Measurements from ENCODE around the gene FAM47E. TPM values are rescaled to one million over a fixed set of nuclear protein-coding genes. Genes with fewer than 3 reads are reported as not detected.

FAM47E gene
- total RNA-seq, 2 experiments from 2014 or later: 0.18 TPM; not detected in 1

DNA sequence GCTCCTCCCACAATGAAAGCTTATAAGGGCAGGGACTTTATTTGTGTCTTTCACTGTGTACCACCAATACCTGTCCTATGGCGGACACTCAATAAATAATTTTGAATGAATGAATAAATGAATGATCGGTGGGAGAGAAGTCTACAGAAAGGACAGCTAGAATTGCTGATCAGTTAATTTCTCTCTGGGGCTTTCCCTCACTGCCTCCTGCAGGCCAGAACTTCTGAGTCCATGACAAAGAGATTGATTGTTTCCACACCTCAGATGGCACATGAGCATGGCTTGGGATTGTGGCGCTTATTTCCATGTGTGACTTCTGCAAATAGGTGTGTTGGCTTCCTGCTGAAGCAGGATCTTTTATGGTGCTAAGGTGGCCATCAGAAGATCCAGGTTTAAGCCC is 6.3 kb downstream of the FAM47E start:
- Mint-ChIP-seq H3K27ac (no peak overlapping the region), H3K4me1 (peaks cover 4% of the 10 kb centered on the region), H3K4me3 (no peak overlapping the region), H3K36me3 (no peaks in the 10 kb centered on the region), H3K9me3 (ENCODE audit: low read depth) (no peaks in the 10 kb centered on the region), H3K27me3 (peaks cover 74% of the 10 kb centered on the region)
- ATAC-seq: no peak
- no peak for DNase-seq
- CTCF ChIA-PET: no interaction called here

DNA sequence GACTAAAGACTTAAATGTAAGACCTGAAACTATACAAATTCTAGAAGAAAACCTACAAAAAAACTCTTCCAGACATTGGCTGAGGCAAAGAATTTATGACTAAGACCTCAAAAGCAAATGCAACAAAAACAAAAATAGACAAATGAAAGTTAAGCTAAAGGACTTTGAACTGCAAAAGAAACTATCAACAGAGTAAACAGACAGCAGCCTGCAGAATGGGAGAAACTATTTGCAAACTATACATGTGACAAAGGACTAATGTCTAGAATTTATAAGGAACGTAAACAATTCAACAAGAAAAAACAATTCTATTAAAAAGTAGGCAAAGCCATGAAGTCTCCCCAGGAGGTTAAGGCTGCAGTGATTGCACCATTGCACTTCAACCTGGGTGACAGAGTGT is 9.1 kb downstream of the FAM47E start:
- CTCF ChIA-PET: interaction anchor here (0.6 to 2.0 kb wide), 2 partner anchors 117 to 1088 kb away, joined by 3 to 8 read pairs; no protein-coding TSS in a partner anchor
- Mint-ChIP-seq H3K4me3 (no peak overlapping the region), H3K4me1 (peaks cover 4% of the 10 kb centered on the region), H3K9me3 (ENCODE audit: low read depth) (no peaks in the 10 kb centered on the region), H3K36me3 (no peaks in the 10 kb centered on the region), H3K27ac (no peak overlapping the region), H3K27me3 (peaks cover 53% of the 10 kb centered on the region)
- ATAC-seq (no peak), DNase-seq (no peak)

DNA sequence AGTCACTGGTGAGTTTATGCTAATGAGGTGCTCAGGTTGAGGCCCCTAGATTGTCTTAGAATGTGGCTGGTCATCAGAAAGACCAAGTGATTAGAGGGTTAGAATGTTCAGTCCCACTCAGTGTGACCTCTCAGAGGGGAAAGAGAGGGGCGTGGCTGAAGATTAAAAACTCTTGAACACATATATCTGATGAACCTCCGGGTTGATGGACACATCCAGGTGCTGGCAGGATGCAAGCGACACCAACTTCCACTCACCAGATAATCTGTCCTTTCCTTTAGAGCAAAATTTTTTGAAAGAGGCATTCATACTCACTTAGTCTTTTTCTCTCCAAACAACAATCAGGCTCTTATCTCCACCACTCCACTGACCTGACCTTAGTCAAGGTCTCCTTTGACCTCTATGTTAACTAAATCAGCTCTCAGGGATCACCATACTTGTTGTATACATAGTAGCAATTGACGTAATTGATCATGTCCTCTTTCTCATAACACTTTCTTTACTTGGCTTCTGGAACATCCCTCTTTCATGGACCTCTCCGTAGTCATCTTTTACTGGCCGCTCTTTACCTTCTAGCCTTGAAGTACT is 14.2 kb downstream of the FAM47E start:
- CTCF ChIA-PET: no interaction called here
- H3K4me1 Mint-ChIP-seq: no peaks in the 10 kb centered on the region
- no peak overlapping the region for H3K27ac Mint-ChIP-seq
- H3K9me3 Mint-ChIP-seq (ENCODE audit: low read depth): no peaks in the 10 kb centered on the region
- ATAC-seq: no peak
- H3K36me3 Mint-ChIP-seq: no peaks in the 10 kb centered on the region
- DNase-seq: no peak
- H3K4me3 Mint-ChIP-seq: no peak overlapping the region
- peaks cover 33% of the 10 kb centered on the region for H3K27me3 Mint-ChIP-seq

DNA sequence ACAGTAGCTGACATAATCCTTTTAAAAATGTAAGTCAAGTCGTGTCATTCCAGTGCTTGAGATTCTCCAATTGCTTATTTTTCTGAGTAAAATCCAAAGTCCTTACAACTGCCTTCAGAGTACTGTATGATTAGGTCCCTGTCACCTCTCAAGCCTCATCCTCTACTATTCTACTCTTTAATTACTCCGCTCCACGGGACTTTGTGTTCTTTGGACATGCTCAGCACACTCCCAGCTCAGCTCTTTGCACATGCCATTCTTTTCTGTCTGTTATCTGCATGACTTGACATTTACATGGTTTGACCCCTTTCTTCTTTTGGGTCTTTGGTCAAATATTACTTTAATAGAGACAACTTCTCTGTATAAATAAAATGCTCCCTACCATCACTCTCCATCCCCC is 15.1 kb downstream of the FAM47E start:
- H3K27me3 Mint-ChIP-seq: peaks cover 32% of the 10 kb centered on the region
- no peak for ATAC-seq
- H3K4me3 Mint-ChIP-seq: no peak overlapping the region
- no peak overlapping the region for H3K27ac Mint-ChIP-seq
- no peaks in the 10 kb centered on the region for H3K9me3 Mint-ChIP-seq (ENCODE audit: low read depth)
- no peaks in the 10 kb centered on the region for H3K36me3 Mint-ChIP-seq
- no peak for DNase-seq
- no peaks in the 10 kb centered on the region for H3K4me1 Mint-ChIP-seq
- CTCF ChIA-PET: no interaction called here

DNA sequence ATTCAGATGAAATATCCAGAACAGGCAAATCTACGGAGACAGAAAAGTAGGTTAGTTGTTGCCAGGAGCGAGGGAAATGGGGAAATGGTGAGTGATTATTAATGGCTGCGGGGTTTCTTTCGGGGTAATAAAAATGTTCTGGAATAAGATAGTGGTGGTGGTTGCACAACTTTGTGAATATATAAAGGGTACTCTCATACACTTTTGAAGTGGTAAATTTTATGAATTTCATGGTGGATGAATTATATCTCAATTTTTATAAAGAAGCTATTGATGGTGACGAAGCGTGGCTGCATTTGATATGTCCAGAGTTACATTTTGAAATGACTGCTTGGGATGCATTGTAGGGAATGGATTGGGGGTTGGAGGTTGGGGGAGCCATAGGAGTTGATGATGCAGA is 16.3 kb downstream of the FAM47E start:
- no peaks in the 10 kb centered on the region for H3K9me3 Mint-ChIP-seq (ENCODE audit: low read depth)
- CTCF ChIA-PET: no interaction called here
- peaks cover 29% of the 10 kb centered on the region for H3K27me3 Mint-ChIP-seq
- ATAC-seq (no peak), DNase-seq (no peak)
- no peak overlapping the region for H3K27ac Mint-ChIP-seq
- H3K36me3 Mint-ChIP-seq: no peaks in the 10 kb centered on the region
- H3K4me1 Mint-ChIP-seq: no peaks in the 10 kb centered on the region
- H3K4me3 Mint-ChIP-seq: no peak overlapping the region

DNA sequence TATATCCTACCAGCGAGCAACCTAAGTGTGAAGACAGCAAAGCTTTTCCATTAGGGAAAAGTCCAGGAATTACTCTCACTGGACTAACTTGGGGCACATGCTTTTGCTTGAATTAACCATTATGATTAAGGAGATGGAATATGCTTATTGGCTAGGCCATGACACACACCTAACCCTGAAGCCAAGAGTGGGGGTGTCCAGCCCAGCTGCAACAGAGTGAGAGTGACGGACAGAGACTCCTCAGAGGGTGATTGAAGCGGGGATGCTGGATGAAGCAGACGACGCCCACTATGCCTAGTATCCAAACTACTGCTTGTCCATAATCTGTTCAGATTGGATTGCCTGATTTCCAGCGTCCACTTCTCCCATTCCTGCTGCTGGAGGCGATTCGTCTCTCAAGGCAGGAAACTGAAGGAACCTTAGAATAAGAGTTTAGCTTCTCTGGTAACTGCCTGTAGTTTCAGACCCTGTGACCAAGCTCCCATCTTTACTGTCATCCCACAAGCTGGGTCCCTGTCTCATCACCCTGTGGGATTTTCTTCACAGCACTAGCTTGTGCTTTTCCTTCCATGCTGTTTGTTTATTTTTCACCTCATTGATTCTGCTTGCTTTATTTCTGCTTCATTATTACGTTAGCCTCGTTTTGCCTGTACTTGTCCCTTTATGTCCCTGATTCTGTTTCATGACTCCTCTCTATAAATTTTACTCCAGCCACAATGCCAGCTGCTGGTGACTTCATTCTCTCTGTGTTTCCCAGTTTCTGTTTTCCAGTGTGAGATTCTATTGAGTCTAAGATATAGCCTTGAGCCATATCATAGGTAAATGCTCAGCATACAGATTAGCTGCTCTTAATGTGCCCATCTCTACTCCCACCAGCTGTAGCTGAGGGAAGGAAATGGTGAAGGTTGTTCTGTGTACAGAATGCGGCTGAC is 19.0 kb downstream of the FAM47E start:
- DNase-seq (no peak), ATAC-seq (no peak)
- Mint-ChIP-seq H3K27me3 (peaks cover 45% of the 10 kb centered on the region), H3K9me3 (ENCODE audit: low read depth) (no peaks in the 10 kb centered on the region), H3K27ac (no peak overlapping the region), H3K36me3 (no peaks in the 10 kb centered on the region), H3K4me3 (no peak overlapping the region), H3K4me1 (no peaks in the 10 kb centered on the region)
- CTCF ChIA-PET: interaction anchor here (1.2 to 1.3 kb wide), 2 partner anchors 9 to 19 kb away, joined by 3 read pairs; partner anchors contain the start of gene FAM47E

DNA sequence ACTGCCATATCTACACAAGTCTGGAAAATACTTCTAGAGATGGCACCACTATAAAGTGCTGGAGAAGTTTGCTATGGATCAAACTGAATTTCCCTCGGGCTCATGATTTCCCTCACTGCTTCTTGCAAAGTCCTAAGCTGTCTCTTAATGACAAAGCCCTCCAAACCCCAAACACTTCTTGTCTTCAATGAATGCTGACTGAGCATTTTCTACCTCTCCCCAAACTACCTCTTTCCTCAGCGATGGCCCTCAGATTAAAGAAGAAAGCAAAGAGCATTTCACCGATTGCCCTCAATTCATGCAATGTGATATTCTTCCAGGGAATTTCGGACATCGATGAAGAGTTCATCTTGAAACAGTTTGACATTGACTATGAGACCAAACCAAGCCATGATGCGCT is 19.7 kb downstream of the FAM47E start:
- H3K4me1 Mint-ChIP-seq: peaks cover 2% of the 10 kb centered on the region
- CTCF ChIA-PET: interaction anchor here (1.2 kb wide), 1 partner anchor 20 kb away, joined by 3 read pairs; the partner anchor contains the start of gene FAM47E
- H3K27me3 Mint-ChIP-seq: peaks cover 52% of the 10 kb centered on the region
- H3K36me3 Mint-ChIP-seq: peaks cover 2% of the 10 kb centered on the region
- ATAC-seq: no peak
- H3K4me3 Mint-ChIP-seq: no peak overlapping the region
- H3K27ac Mint-ChIP-seq: no peak overlapping the region
- H3K9me3 Mint-ChIP-seq (ENCODE audit: low read depth): no peaks in the 10 kb centered on the region
- no peak for DNase-seq

DNA sequence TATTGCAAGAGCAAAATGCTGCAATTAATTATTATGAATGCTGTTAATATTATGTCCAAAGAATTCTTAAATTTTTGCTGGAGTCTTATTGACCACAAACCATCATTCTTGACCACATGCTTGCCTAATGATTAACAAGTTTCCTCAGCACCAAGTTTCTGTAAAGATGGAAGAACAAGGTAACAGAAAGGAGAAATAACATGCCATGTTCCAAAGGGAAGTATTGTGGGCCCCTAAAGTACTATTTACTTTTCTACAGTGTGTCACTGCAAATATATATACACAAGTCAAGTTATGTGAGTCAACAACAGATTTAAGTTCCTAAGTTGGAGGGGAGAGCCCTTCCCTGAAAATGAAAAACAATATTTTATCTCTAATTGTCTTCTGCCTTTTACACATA is 20.6 kb downstream of the FAM47E start:
- DNase-seq (no peak), ATAC-seq (no peak)
- CTCF ChIA-PET: no interaction called here
- Mint-ChIP-seq H3K27ac (no peak overlapping the region), H3K36me3 (peaks cover 2% of the 10 kb centered on the region), H3K27me3 (peaks cover 58% of the 10 kb centered on the region), H3K4me3 (no peak overlapping the region), H3K9me3 (ENCODE audit: low read depth) (no peaks in the 10 kb centered on the region), H3K4me1 (peaks cover 9% of the 10 kb centered on the region)

DNA sequence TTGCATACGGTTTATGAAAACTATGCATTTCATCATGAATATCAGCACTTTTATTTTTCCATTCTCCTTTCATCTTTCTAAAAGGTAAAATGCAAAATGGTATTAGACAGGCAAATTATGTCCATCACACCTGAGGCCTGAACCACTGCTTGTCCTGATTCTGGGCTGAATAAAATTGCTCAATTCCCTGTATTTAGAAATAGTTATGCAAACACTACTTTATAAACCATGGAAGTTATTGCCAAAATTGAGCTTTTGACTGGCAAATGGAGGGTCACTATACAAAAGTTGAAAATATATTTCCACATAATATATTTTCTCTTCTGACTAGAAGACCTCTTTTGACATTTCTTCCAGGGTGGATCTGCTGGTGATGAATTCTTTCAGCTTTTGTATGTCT is 21.1 kb downstream of the FAM47E start:
- Mint-ChIP-seq H3K4me3 (no peak overlapping the region), H3K27me3 (peaks cover 62% of the 10 kb centered on the region), H3K9me3 (ENCODE audit: low read depth) (no peaks in the 10 kb centered on the region), H3K27ac (no peak overlapping the region), H3K4me1 (peaks cover 9% of the 10 kb centered on the region), H3K36me3 (peaks cover 2% of the 10 kb centered on the region)
- CTCF ChIA-PET: no interaction called here
- ATAC-seq (no peak), DNase-seq (no peak)

DNA sequence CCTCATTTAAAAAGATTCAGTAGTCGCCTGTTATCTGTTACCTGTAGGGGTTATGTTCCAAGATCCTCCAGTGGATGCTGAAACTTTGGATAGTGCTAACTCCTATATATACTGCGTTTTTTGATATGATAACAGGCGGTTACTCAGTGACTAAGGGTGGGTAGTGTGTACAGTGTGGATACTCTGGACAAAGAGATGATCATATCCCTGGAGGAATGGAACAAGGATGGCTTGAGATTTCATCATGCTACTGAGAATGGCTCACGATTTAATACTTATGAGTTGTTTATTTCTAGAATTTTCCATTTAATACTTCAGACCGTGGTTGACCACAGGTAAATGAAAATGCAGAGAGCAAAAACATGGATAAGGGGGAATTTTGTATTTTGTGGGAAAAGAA is 21.5 kb downstream of the FAM47E start:
- ATAC-seq (no peak), DNase-seq (no peak)
- Mint-ChIP-seq H3K36me3 (peaks cover 2% of the 10 kb centered on the region), H3K9me3 (ENCODE audit: low read depth) (no peaks in the 10 kb centered on the region), H3K4me3 (no peak overlapping the region), H3K27me3 (peaks cover 66% of the 10 kb centered on the region), H3K27ac (no peak overlapping the region), H3K4me1 (peaks cover 9% of the 10 kb centered on the region)
- CTCF ChIA-PET: no interaction called here

DNA sequence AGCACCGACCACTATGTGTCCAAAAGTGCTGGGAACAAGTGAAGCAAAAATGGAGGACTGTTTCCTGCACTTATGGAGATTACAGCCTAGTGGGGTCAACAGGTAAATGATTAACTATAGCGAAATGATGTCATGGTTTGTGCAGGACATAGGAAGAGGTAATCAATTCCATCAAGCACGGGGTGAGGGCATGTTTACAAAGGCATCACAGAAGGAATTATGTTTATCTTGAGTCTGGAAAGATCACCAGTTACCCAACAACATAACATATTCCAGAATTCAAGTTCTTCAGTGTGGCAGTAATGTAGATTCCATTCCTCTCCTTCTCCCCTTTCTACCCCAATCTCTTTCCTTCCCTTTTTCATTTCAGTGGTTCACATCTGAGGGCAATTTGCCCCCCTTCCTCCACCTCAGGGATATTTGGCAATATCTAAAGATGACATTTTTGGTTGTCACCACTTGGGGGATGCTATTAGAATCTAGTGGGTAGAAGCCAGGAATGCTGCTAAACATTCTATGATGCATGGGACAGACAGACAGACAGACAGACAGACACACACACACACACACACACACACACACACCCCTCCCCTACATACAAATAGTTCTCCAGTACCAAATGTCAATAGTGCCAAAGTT is 24.1 kb downstream of the FAM47E start:
- Mint-ChIP-seq H3K36me3 (peaks cover 2% of the 10 kb centered on the region), H3K27me3 (peaks cover 69% of the 10 kb centered on the region), H3K4me3 (no peak overlapping the region), H3K4me1 (peaks cover 9% of the 10 kb centered on the region), H3K9me3 (ENCODE audit: low read depth) (no peaks in the 10 kb centered on the region), H3K27ac (no peak overlapping the region)
- ATAC-seq (no peak), DNase-seq (no peak)
- CTCF ChIA-PET: interaction anchor here (0.7 kb wide), 1 partner anchor 128 kb away, joined by 3 read pairs; no protein-coding TSS in a partner anchor

DNA sequence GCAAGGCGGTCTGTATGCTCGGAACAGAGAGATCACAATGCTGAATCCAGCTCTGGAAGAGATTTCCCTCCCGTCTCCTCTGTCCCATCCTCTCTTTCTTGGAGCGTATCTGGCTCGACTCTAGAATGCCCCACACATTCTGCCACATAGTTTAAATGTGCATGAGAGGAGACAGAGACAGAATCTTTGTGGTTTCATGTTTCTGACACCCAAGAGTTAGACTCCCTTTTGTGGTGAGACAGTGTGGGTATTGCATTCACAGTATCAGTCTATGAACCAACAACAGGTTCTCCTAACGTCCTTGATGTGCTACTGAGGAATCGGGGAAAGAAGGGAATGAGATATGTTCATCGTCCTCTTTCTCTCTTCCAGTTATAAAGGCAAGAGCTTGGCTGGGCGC is 25.3 kb downstream of the FAM47E start:
- H3K36me3 Mint-ChIP-seq: peaks cover 2% of the 10 kb centered on the region
- H3K4me1 Mint-ChIP-seq: peaks cover 9% of the 10 kb centered on the region
- no peak overlapping the region for H3K4me3 Mint-ChIP-seq
- no peaks in the 10 kb centered on the region for H3K9me3 Mint-ChIP-seq (ENCODE audit: low read depth)
- ATAC-seq (peak; percentile 30), DNase-seq (no peak)
- peaks cover 64% of the 10 kb centered on the region for H3K27me3 Mint-ChIP-seq
- no peak overlapping the region for H3K27ac Mint-ChIP-seq
- CTCF ChIA-PET: interaction anchor here (0.6 kb wide), 1 partner anchor 105 kb away, joined by 3 read pairs; no protein-coding TSS in a partner anchor

DNA sequence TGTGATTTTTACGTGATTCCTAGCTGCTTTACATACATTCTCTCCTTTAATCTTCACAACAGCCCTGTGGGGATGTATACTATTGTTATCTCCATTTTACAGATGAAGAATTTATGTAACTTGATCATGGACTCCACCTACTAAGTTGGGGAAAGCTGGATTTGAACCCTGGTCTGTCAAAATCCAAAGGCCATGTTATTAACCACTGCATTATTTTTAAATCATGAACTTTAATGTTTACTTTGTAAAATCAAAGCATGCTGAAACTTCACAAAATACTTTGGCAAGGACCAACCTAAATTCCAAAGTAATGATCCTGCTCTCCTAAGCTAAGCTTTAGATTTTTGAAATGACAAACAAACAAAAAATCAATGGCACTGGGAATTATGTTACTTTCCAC is 26.1 kb downstream of the FAM47E start:
- H3K4me3 Mint-ChIP-seq: no peak overlapping the region
- H3K27ac Mint-ChIP-seq: no peak overlapping the region
- ATAC-seq (no peak), DNase-seq (no peak)
- H3K9me3 Mint-ChIP-seq (ENCODE audit: low read depth): no peaks in the 10 kb centered on the region
- peaks cover 9% of the 10 kb centered on the region for H3K4me1 Mint-ChIP-seq
- peaks cover 2% of the 10 kb centered on the region for H3K36me3 Mint-ChIP-seq
- CTCF ChIA-PET: interaction anchor here (1.5 to 5.3 kb wide), 2 partner anchors 98 to 99 kb away, joined by 4 to 44 read pairs; no protein-coding TSS in a partner anchor
- peaks cover 57% of the 10 kb centered on the region for H3K27me3 Mint-ChIP-seq

All from activated CD8-positive, alpha-beta memory T cell treated with anti-CD3 and anti-CD28 coated beads, Interleukin-2, amount 10 ng/mL, durations not matched to agents 7 days and 5 days (primary cell).